GM19328 (cell line): Measurements from ENCODE around the gene GATD1.

Experiments
- ATAC-seq: cut with Tn5 transposase; IDR thresholded peaks from one replicate; pipeline ENCODE4 v1.9.1; 2021; ENCODE audit warnings: mild to moderate bottlenecking, moderate library complexity; ENCODE audit not compliant: unreplicated experiment

GATD1 gene

GRCh38 chr11:813072-813455, 35.8 kb upstream of the GATD1 start:
- no peak for ATAC-seq

- no peak for ATAC-seq
Observed at GRCh38 chr11:812390-812789, 35.1 kb upstream of the GATD1 start.

GRCh38 chr11:811446-812245, 34.4 kb upstream of the GATD1 start:
- ATAC-seq, result no peak

- ATAC-seq, result no peak
Observed at GRCh38 chr11:810040-810567, 32.8 kb upstream of the GATD1 start.

GRCh38 chr11:809287-810039, 32.2 kb upstream of the GATD1 start, which contains the start of gene RPLP2:
RPLP2 (plus strand) TSS chr11:809967; CDS start chr11:810235, 268 bp downstream.
- peak; percentile 66 for ATAC-seq

GRCh38 chr11:808427-809286, 31.4 kb upstream of the GATD1 start:
- no peak for ATAC-seq

GRCh38 chr11:804599-804964, 27.3 kb upstream of the GATD1 start:
- ATAC-seq, result no peak

GRCh38 chr11:803770-804598, 26.7 kb upstream of the GATD1 start:
- no peak for ATAC-seq

- ATAC-seq, result no peak
Observed at GRCh38 chr11:803467-803742, 26.1 kb upstream of the GATD1 start.

GRCh38 chr11:802693-803466, 25.6 kb upstream of the GATD1 start:
- no peak for ATAC-seq

- no peak for ATAC-seq
Observed at GRCh38 chr11:802018-802617, 24.8 kb upstream of the GATD1 start.

GRCh38 chr11:801097-801780, 24.0 kb upstream of the GATD1 start:
- ATAC-seq, result no peak

GRCh38 chr11:800473-800872, 23.2 kb upstream of the GATD1 start:
- no peak for ATAC-seq

GRCh38 chr11:799641-800316, 22.5 kb upstream of the GATD1 start:
- ATAC-seq, result no peak

GRCh38 chr11:798093-798713, 20.9 kb upstream of the GATD1 start, which contains the start of gene SLC25A22:
SLC25A22 (minus strand) TSS chr11:798281; CDS start chr11:795006, 3,275 bp downstream.
- peak; percentile 66 for ATAC-seq

GRCh38 chr11:797296-798092, 20.2 kb upstream of the GATD1 start:
- ATAC-seq, result peak; percentile 37
